HUES48 (cell line): ENCODE data around the gene TSFM.

Source experiments
- H3K27ac ChIP-seq: one replicate; pipeline ENCODE4 v1.7.0; 2013; ENCODE audit warnings: low read depth, low read length, inconsistent platforms
- H3K27me3 ChIP-seq: 2 replicates; pipeline ENCODE4 v1.6.1; 2013; ENCODE audit warnings: mild to moderate bottlenecking, low read length; ENCODE audit not compliant: control insufficient read depth, insufficient read depth
- H3K36me3 ChIP-seq: 2 replicates; pipeline ENCODE4 v1.6.1; 2013; ENCODE audit warnings: low read length; ENCODE audit not compliant: control insufficient read depth, insufficient read depth
- H3K4me1 ChIP-seq: 2 replicates; pipeline ENCODE4 v1.6.1; 2013; ENCODE audit warnings: mild to moderate bottlenecking, low read length; ENCODE audit not compliant: control insufficient read depth, insufficient read depth
- H3K4me3 ChIP-seq: 2 replicates; pipeline ENCODE4 v1.5.1; 2013; ENCODE audit warnings: mild to moderate bottlenecking, low read depth, low read length
- H3K9ac ChIP-seq: 2 replicates; pipeline ENCODE4 v1.6.1; 2013; ENCODE audit warnings: mild to moderate bottlenecking, low read depth, low read length, moderate library complexity
- H3K9me3 ChIP-seq: 2 replicates; pipeline ENCODE4 v1.6.1; 2013; ENCODE audit warnings: low read length; ENCODE audit not compliant: control insufficient read depth, insufficient read depth

TSFM gene

DNA sequence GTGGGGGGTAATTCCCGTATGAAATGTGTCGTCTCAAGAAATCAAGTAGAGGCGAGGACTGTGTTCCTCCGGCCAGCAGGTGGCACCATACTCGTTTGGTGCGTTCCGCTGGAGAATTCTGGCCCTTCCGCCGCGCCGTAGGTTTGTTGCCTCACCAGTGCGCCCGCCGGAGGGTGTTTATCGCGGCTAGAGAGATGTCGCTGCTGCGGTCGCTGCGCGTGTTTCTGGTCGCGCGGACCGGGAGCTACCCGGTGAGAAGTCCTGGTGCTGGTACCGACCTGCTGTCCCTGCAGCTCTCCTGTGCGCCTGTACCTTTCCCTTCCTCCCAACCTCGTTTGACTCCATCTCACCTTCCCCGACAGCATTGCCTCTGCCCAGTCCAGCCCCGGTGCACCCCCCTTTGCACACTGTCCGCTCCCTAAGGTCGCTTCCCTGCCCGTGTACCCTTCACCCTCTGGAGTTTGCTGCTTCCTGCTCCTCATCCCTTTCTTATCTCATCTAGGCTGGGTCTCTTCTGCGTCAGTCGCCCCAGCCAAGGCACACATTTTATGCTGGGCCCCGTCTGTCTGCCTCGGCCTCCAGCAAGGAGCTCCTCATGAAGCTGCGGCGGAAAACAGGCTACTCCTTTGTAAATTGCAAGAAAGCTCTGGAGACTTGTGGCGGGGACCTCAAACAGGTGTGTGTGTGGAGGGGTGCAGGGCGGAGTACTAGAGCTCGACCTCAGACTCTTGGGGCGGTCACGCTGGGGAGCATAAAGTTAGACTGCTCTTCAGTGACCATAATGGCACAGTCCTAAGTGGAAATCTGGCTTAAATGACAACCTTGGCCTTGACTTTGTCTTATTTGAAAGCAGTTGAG, at the start of gene TSFM:
Gene TSFM (plus strand): TSS at position 180 of the 858 bp plus-strand sequence. CDS start 15 bp downstream, at position 195.
- no peaks in the 10 kb centered on the region for H3K9me3 ChIP-seq
- peaks cover 35% of the 10 kb centered on the region for H3K36me3 ChIP-seq
- peak within 1 kb of the TSS; percentile 76 for H3K9ac ChIP-seq
- H3K27me3 ChIP-seq, result no peaks in the 10 kb centered on the region
- H3K4me1 ChIP-seq, result no peaks in the 10 kb centered on the region
- H3K27ac ChIP-seq, result peak within 1 kb of the TSS; percentile 34
- H3K4me3 ChIP-seq, result peak within 1 kb of the TSS; percentile 92

DNA sequence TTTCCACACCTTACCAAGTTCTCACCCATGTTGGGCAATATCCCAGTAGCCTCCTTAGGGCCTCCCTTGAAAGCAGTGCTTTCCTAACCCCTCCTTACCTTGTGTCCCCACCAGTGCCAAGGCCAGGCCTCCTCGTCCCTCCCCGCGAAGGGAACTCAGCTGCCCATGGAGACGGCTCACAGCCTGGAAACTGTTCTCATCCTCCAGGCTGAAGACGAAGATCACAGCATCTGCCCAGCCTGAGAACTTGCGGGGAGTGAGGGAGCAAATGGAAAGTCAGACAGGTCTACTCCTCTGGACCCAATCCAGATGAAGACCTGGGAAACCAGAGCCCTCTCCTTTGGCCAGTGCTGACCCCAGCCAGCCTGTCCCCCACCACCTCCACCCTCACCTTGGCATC, 48.7 kb upstream of the TSFM start:
- Histone ChIP-seq H3K9ac (no peak overlapping the region), H3K36me3 (no peaks in the 10 kb centered on the region), H3K27ac (no peak overlapping the region), H3K9me3 (no peaks in the 10 kb centered on the region), H3K4me1 (peaks cover 9% of the 10 kb centered on the region), H3K4me3 (no peak overlapping the region), H3K27me3 (peaks cover 98% of the 10 kb centered on the region)

DNA sequence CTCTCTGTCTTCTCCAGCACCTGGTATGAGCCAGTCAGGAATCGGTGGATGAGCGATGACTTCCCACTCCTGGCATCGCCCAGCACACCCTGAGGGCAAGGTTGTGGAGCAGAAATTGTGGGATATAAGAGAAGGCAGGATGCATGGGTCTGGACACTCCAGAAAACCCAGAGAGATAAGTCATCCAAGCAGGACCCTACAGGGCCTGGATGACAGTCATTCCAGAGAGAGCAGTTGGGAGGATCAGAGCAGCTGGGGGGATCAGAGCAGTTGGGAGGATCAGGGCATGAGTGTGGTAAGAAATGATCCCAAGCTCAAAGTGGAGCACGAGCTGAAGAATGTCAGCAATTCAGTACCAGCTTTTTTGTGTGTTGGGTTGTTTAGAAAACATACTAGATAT, 48.0 kb upstream of the TSFM start:
- H3K4me1 ChIP-seq, result peaks cover 15% of the 10 kb centered on the region
- no peak overlapping the region for H3K4me3 ChIP-seq
- no peak overlapping the region for H3K27ac ChIP-seq
- H3K9ac ChIP-seq, result no peak overlapping the region
- H3K36me3 ChIP-seq, result no peaks in the 10 kb centered on the region
- H3K27me3 ChIP-seq, result peaks cover 99% of the 10 kb centered on the region
- no peaks in the 10 kb centered on the region for H3K9me3 ChIP-seq

GRCh38 chr12:57735198-57735855, 47.3 kb upstream of the TSFM start:
- peaks cover 99% of the 10 kb centered on the region for H3K27me3 ChIP-seq
- no peaks in the 10 kb centered on the region for H3K36me3 ChIP-seq
- peak overlapping the region; percentile 47 for H3K4me3 ChIP-seq
- H3K4me1 ChIP-seq, result peaks cover 17% of the 10 kb centered on the region
- H3K9ac ChIP-seq, result no peak overlapping the region
- H3K9me3 ChIP-seq, result no peaks in the 10 kb centered on the region
- H3K27ac ChIP-seq, result no peak overlapping the region

- Histone ChIP-seq H3K4me1 (peaks cover 17% of the 10 kb centered on the region), H3K27me3 (peaks cover 99% of the 10 kb centered on the region), H3K4me3 (peak overlapping the region; percentile 47), H3K9me3 (no peaks in the 10 kb centered on the region), H3K9ac (no peak overlapping the region), H3K27ac (no peak overlapping the region), H3K36me3 (no peaks in the 10 kb centered on the region)
Observed at GRCh38 chr12:57735952-57736740, 46.4 kb upstream of the TSFM start.

- Histone ChIP-seq H3K4me3 (peak overlapping the region; percentile 47; the same call in 1 of the 2 replicates), H3K27me3 (peaks cover 99% of the 10 kb centered on the region), H3K9ac (no peak overlapping the region), H3K27ac (no peak overlapping the region), H3K36me3 (no peaks in the 10 kb centered on the region), H3K4me1 (peaks cover 17% of the 10 kb centered on the region), H3K9me3 (no peaks in the 10 kb centered on the region)
Observed at GRCh38 chr12:57736741-57737466, 45.7 kb upstream of the TSFM start.

DNA sequence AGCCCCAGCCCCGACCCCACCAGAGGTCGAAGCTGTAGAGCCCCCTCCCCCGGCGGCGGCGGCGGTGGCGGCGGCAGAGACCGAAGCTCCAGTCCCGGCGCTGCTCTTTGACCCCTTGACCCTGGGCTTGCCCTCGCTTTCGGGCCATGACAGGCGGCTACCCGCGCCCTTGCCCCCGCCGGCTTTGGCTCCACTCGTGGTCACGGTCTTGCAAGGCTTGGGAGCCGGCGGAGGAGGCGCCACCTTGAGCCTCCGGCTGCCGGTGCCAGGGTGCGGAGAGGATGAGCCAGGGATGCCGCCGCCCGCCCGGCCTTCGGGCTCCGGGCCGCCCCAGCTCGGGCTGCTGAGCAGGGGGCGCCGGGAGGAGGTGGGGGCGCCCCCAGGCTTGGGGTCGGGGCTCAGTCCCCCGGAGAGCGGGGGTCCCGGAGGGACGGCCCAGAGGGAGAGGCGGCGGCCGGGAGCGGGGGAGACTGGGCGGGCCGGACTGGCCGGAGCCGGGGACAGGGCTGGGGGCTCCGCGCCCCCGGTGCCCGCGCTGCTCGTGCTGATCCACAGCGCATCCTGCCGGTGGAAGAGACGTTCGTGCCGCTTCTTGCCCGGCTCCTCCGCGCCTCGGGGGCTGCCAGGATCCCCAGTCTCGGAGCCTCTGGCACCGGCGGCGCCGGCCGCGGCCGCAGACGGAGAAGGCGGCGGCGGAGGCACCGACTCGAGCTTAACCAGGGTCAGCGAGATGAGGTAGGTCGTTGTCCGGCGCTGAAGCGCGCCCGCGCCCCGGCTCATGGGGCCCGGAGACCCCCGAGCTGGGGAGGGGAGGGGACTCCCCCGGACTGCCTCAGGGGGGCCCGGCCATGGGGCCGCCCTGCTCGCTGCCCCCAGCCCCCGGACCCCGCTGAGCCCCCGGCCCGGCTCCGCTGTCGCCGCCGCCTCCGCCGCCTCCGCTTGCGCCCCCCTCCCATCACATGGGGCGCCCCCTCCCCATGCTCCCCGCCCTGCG, 44.8 kb upstream of the TSFM start:
- Histone ChIP-seq H3K27ac (no peak overlapping the region), H3K4me3 (peak overlapping the region; percentile 47), H3K4me1 (peaks cover 17% of the 10 kb centered on the region), H3K9me3 (no peaks in the 10 kb centered on the region), H3K9ac (no peak overlapping the region), H3K27me3 (peaks cover 98% of the 10 kb centered on the region), H3K36me3 (no peaks in the 10 kb centered on the region)

DNA sequence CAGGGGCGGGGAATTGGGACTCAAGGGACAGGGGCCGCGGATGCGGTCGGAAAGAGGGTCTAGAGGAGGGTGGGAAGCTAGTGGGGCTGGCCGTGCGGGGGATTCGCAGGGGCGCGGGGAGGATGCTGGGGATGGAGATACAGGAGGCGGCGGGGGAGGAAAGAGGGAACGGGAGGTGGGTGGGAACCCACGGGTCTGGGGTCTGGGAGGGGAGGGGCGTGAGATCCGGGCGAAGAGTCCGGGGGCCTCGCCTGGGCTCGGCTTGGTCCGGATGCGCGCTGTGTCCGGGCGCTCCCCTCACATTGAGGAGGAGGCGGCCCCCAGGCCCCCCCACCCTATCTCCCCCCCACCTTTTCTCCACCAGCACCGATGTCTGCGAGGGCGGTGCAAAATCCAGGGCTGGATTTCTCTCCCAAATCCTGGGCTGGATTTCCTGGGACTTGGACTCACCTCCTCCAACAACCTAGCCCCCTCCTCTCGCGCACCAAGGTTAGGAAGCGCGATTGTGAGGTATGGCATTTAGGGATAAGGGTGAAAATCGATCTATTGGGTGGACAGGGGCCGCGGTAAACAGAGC, 43.8 kb upstream of the TSFM start, which contains the start of gene AGAP2:
Gene AGAP2 (minus strand): TSS at position 82 of the 577 bp plus-strand sequence. CDS start 496 bp downstream, outside the sequence.
- no peak within 1 kb of the TSS for H3K27ac ChIP-seq
- no peaks in the 10 kb centered on the region for H3K9me3 ChIP-seq
- H3K9ac ChIP-seq, result no peak within 1 kb of the TSS
- no peaks in the 10 kb centered on the region for H3K36me3 ChIP-seq
- H3K27me3 ChIP-seq, result peaks cover 89% of the 10 kb centered on the region
- H3K4me1 ChIP-seq, result peaks cover 17% of the 10 kb centered on the region
- peak within 1 kb of the TSS; percentile 54 for H3K4me3 ChIP-seq

GRCh38 chr12:57739387-57739786, 43.2 kb upstream of the TSFM start:
- H3K27me3 ChIP-seq, result peaks cover 83% of the 10 kb centered on the region
- no peaks in the 10 kb centered on the region for H3K36me3 ChIP-seq
- no peak overlapping the region for H3K4me3 ChIP-seq
- H3K9ac ChIP-seq, result no peak overlapping the region
- no peak overlapping the region for H3K27ac ChIP-seq
- H3K4me1 ChIP-seq, result peaks cover 17% of the 10 kb centered on the region
- H3K9me3 ChIP-seq, result no peaks in the 10 kb centered on the region
